NCI-H2227 (cell line): ENCODE results near the gene PRR5L.

ENCODE experiments used
- DNase-seq: peaks from one replicate; lab custom pipeline; 2025; ENCODE audit not compliant: unreplicated experiment; lab: John Stamatoyannopoulos, UW

PRR5L gene, protein sequence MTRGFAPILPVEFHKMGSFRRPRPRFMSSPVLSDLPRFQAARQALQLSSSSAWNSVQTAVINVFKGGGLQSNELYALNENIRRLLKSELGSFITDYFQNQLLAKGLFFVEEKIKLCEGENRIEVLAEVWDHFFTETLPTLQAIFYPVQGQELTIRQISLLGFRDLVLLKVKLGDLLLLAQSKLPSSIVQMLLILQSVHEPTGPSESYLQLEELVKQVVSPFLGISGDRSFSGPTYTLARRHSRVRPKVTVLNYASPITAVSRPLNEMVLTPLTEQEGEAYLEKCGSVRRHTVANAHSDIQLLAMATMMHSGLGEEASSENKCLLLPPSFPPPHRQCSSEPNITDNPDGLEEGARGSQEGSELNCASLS

DNA sequence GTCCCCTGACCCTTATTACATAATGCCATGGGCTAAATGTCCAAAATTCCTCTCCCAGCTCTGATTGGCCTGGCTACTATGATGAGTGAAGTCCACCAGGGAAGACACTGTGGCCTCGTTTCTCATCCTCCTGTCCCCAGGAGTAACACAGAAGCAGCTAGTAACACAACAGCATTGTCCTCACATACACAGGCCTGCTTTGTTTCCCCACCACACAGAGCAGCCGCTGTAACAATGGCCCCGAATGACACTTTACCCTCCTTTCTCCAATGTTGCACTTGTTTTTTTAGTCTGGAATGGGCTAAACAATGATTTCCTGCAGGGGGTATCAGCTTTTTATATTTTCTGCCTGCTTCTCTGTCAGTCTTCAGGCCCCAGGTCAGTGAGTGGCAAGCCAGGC, at the start of gene PRR5L:
PRR5L (plus strand) TSS at position 363 of the 400 bp plus-strand sequence. CDS start 104,834 bp downstream, outside the sequence.
- no peak for DNase-seq

GRCh38 chr11:36247493-36247892, 48.6 kb upstream of the PRR5L start:
- DNase-seq: no peak

DNA sequence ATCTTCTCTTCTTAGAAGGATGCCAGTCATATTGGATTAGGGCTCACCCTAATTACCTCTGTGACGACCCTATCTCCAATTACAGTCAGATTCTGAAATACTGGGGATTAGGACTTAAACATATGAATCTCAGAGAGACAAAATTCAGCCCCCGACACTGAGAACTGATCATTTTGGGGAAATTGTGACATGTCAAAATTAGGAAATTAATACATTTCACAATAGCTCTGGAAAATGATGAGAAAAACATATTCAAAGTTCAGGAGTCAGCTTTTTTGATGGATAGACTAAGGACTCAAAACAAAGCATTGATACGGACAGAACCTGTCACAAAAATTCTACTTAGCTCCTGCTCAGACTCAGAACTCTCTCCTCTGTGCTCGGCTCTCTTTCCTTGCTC, 47.7 kb upstream of the PRR5L start:
- DNase-seq: no peak

DNA sequence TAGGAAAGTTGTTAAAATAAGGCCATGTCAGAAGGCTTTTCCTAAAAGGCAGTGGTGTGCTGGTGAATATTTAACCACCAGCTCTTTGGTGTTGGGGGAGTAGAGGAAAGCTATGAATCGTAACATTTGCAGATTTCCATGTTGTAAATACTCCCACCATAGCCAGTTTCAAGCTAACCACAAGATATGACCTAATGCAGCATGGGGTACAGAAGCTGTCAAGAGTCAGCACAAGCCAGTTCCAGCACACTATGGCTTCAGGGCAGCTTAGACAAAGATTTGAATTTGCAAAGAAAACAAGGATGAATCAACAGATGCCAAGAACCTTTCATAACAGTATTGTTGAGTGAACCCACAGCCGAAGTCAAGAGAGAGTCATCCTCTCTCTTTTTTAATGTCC, 46.8 kb upstream of the PRR5L start:
- DNase-seq: no peak

GRCh38 chr11:36251823-36252222, 44.3 kb upstream of the PRR5L start:
- DNase-seq: no peak

DNA sequence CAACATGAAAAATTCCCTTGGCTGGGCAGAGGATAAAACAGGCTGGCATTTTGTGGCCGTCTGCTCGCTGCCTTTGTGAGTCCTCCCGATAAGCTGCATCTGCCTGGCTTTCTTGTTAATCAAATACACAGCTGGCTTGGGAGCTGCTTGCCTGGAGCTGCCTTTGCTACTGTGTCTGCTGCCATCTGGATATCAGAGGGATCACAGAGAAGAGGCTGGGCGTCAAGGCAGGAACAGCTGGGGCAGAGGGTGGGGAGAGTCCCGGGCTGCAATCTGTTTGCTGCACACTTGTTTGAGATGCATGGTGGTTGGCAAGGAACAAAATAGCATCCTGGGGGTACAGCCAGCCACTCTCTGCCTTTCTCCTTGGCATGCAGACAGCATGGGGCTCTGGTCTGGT, 42.9 kb upstream of the PRR5L start:
- peak; percentile 71 for DNase-seq

- DNase-seq: no peak
These were observed 41.4 kb upstream of the PRR5L start for GRCh38 chr11:36254713-36255112.

DNA sequence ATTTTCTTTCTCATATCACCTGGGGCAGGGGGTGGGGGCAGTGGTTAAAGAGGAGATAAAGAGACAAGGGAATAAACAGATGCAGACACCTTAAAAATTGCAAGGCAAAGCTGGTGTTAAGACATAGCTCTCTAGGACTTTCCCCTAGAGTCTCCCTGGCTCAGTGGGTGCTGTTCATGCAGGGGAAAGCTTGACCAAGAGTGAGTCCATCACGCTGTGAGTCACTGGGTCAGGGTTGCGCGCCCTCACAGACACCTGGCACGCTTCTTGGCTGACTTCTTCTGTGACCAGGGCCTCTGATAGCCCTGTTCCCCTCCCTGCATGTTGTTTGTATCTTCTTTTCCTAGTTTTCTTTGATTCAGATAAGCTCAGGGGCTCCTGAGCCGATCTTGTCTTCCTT, 38.7 kb upstream of the PRR5L start:
- no peak for DNase-seq

DNA sequence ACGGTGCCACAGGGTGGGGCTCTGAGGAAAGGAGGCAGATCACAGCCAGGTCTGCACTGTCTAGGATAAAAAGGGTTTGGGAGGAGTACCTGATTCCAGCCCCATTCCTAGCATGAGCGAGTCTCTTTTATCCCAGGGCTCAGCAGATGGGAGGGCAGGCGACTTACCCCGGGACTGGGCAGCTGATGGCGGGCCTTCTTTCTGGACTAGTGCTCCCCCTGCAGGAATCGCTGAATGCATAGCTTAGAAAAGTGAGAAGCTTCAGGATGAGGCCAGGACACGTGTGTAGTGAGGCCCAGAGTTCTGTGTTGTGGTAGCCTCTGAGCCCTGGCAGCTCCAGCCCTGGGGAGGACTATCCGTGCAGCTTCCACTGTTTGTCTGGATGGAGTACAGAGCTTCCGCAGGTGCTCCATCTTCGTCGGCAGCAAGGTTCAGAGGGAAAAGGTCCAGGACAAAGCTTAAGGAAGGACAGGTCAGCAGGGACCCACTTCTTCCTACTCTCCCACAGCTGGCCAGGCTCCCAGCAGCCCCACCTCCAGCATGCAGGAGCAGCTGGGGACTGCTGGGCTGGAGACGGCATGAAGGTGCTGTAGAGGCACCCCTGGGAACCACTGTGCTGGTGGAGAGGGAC, 37.2 kb upstream of the PRR5L start:
- DNase-seq: peak; percentile 29

DNA sequence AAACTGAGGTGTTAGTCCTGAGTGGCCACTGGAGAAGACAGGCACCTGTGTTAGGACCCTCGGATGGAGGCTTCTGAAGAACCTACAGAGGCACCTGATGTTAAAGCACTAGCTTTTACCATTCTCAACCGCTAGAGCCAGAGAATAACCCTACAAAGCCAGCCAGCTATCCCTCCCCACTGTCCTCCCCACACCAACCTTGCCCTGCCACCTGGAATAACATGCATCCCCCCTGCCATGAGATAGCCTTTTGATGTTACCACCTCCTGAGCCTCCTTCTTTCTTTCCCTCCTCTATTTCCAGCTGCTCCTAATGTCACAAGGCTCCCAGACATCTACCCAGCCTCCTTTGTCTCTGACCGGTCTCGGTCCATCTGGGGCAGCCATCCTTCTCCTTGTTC, 35.0 kb upstream of the PRR5L start:
- DNase-seq: no peak

GRCh38 chr11:36264011-36264972, 31.8 kb upstream of the PRR5L start:
- DNase-seq: no peak

GRCh38 chr11:36264973-36265344, 31.1 kb upstream of the PRR5L start:
- no peak for DNase-seq

GRCh38 chr11:36265793-36266628, 30.1 kb upstream of the PRR5L start:
- DNase-seq: peak; percentile 75

- no peak for DNase-seq
These were observed 29.3 kb upstream of the PRR5L start for GRCh38 chr11:36266767-36267166.

- no peak for DNase-seq
These were observed 27.6 kb upstream of the PRR5L start for GRCh38 chr11:36268337-36268985.

DNA sequence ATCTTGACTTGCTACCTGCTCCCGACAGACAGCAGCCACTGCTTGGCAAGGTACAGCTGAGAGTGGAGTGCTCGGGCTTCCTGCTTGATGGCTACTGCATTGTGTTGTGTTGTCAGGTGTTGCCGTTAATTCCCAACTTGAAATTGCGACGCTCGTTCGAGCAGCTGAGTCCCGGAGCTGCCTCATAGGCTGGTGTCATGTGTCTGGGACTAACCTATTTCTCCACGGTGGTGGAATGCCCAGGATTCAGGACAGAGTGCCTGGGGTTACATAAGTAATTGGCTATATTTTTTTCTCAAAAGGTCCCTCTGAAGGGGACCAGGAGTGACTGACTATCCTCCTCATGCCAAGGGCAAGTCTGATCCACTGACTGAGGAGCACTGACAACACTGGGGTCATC, 25.4 kb upstream of the PRR5L start:
- DNase-seq: no peak

- DNase-seq: no peak
These were observed 24.2 kb upstream of the PRR5L start for GRCh38 chr11:36271794-36272407.

GRCh38 chr11:36273110-36273509, 23.0 kb upstream of the PRR5L start:
- DNase-seq: peak; percentile 76

DNA sequence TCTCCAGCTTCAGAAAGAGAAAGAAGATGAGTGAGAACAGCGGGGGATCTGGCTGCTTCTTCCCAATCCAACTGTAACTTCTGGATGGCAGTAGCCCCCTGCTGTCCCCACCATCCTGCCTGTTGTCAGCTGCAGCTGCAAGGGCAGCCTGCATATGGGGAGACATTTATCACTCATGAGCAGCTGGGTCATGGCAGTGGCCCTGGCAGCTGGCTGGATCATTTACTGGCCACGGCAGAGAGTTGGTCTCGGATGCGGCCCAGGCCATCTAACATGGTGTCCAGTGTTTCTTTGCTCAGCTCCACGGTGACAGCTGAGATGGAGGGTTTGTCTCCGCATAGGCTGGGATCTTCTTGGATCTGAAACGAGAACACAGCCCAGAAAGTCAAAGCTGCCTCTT, 21.7 kb upstream of the PRR5L start:
- peak; percentile 22 for DNase-seq
